ENCODE measurements around the gene MRPL58. TPM values are rescaled to one million over a fixed set of nuclear protein-coding genes. Genes with fewer than 3 reads are reported as not detected.

Gene MRPL58
- total RNA-seq, 2 experiments from 2014 or later, result 53.6 to 62.4 TPM

DNA sequence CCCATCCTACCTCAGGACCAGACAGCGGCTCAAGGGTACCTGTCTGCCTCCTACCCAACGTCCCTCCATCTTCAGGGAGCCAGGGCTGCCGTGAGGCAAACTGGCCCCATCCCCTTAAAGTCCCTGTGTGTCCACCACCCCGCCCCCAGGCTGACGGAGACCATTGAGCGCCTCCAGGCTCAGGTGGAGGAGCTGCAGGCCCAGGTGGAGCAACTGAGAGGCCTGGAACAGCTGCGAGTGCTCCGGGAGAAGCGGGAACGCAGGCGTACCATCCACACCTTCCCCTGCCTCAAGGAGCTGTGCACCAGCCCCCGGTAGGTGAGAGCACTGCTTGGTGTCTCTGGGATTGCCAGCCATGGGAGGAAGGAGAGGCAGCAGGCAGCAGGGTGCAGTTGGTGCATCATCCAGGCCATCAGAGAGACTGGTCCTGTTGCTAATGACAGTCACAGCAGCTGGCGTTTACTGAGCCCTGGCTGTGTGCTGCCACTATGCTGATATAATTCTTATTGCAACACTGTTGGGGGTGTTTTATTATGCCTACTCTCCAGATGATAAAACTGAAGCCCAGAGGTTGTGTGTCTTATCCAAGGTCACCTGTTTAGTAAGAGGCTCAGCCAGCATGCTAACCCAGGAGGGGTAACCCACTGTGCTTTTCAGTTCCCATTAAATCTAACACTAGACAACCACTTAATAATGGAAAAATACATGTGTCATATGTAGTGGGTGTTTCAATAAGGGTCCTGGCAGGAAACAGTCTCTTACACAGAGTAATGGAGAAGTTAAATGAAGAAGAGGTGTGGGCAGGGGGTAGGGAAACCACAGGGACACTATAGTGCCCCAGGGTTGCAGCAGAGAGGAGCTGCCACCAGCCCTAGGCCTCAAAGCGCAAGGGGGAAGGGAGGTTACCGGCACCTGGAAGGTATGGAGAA is 10.3 kb upstream of the MRPL58 start:
- no peak overlapping the region for H3K4me3 Mint-ChIP-seq
- no peaks in the 10 kb centered on the region for H3K27me3 Mint-ChIP-seq
- no peaks in the 10 kb centered on the region for H3K9me3 Mint-ChIP-seq
- DNase-seq (no peak), ATAC-seq (peak; percentile 56)
- intact Hi-C loops (cut with micrococcal nuclease), result no loop called here
- POLR2A ChIA-PET, result interaction anchor here (1.0 to 1.4 kb wide), 2 partner anchors 9 to 10 kb away, joined by 5 to 6 read pairs; partner anchors contain the start of gene MRPL58
- CTCF ChIA-PET, result interaction anchor here (0.8 to 2.2 kb wide), 4 partner anchors 10 to 211 kb away, joined by 3 to 6 read pairs (median 4); partner anchors contain the start of gene MRPL58
- no peaks in the 10 kb centered on the region for H3K36me3 Mint-ChIP-seq (ENCODE audit: low read depth)
- TF ChIP-seq, protein P1, sequence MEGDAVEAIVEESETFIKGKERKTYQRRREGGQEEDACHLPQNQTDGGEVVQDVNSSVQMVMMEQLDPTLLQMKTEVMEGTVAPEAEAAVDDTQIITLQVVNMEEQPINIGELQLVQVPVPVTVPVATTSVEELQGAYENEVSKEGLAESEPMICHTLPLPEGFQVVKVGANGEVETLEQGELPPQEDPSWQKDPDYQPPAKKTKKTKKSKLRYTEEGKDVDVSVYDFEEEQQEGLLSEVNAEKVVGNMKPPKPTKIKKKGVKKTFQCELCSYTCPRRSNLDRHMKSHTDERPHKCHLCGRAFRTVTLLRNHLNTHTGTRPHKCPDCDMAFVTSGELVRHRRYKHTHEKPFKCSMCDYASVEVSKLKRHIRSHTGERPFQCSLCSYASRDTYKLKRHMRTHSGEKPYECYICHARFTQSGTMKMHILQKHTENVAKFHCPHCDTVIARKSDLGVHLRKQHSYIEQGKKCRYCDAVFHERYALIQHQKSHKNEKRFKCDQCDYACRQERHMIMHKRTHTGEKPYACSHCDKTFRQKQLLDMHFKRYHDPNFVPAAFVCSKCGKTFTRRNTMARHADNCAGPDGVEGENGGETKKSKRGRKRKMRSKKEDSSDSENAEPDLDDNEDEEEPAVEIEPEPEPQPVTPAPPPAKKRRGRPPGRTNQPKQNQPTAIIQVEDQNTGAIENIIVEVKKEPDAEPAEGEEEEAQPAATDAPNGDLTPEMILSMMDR (IDR thresholded peaks at IDR 0.05), result no peak
- no peak overlapping the region for H3K27ac Mint-ChIP-seq
- peaks cover 7% of the 10 kb centered on the region for H3K4me1 Mint-ChIP-seq (ENCODE audit: low read depth)

DNA sequence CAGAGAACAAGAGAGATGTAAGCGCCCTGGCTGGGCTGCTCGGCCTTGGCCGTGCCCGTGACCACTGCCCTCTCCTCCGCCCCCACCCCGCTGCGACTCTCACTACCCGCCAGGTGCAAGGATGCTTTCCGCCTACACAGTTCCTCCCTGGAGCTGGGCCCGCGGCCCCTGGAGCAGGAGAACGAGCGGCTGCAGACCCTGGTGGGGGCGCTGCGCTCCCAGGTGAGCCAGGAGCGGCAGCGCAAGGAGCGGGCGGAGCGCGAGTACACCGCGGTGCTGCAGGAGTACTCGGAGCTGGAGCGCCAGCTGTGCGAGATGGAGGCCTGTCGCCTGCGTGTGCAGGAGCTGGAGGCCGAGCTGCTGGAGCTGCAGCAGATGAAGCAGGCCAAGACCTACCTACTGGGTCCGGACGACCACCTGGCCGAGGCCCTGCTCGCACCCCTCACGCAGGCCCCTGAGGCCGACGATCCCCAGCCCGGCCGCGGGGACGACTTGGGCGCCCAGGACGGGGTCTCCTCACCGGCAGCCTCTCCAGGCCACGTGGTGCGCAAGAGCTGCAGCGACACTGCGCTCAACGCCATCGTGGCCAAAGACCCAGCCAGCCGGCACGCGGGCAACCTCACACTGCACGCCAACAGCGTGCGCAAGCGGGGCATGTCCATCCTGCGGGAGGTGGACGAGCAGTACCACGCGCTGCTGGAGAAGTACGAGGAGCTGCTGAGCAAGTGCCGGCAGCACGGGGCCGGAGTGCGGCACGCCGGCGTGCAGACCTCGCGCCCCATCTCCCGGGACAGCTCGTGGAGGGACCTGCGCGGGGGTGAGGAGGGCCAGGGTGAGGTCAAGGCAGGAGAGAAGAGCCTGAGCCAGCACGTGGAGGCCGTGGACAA is 9.2 kb upstream of the MRPL58 start:
- Mint-ChIP-seq H3K4me3 (no peak overlapping the region), H3K27me3 (no peaks in the 10 kb centered on the region), H3K9me3 (no peaks in the 10 kb centered on the region), H3K27ac (no peak overlapping the region), H3K36me3 (ENCODE audit: low read depth) (no peaks in the 10 kb centered on the region), H3K4me1 (ENCODE audit: low read depth) (peaks cover 7% of the 10 kb centered on the region)
- intact Hi-C loops (cut with micrococcal nuclease), result no loop called here
- ATAC-seq (no peak), DNase-seq (no peak)
- CTCF ChIA-PET, result interaction anchor here (1.7 to 10.9 kb wide), 3 partner anchors 9 to 212 kb away, joined by 5 to 122 read pairs (median 6); partner anchors contain the start of gene MRPL58
- POLR2A ChIA-PET, result interaction anchor here (1.0 to 1.2 kb wide), 2 partner anchors 9 kb away, joined by 6 read pairs; partner anchors contain the start of gene MRPL58
- TF ChIP-seq, protein P1 (IDR thresholded peaks at IDR 0.05), result no peak

DNA sequence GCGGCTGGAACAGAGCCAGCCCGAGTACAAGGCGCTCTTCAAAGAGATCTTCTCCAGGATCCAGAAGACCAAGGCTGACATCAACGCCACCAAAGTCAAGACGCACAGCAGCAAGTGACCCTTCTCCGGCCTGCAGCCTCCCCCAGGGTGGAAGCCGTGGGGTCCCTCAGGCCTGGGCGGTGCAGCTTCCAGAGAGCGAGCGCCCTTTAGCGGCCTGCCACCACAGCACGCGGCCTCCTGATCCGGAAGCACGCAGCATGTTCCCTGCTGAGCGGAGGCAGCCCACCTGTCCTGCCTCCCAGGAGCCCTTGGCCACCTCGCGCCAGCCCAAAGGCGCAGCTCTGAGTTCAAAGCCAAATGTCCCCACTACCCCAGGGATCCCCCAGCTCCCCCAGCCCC is 8.5 kb upstream of the MRPL58 start:
- DNase-seq (no peak), ATAC-seq (no peak)
- ChIA-PET CTCF (interaction anchor here (0.8 to 10.9 kb wide), 3 partner anchors 8 to 42 kb away, joined by 3 to 122 read pairs (median 5); partner anchors contain the start of gene MRPL58), POLR2A (interaction anchor here (1.2 kb wide), 1 partner anchor 8 kb away, joined by 6 read pairs; the partner anchor contains the start of gene MRPL58)
- H3K4me1 Mint-ChIP-seq (ENCODE audit: low read depth), result peaks cover 4% of the 10 kb centered on the region
- intact Hi-C loops (cut with micrococcal nuclease), result no loop called here
- H3K9me3 Mint-ChIP-seq, result no peaks in the 10 kb centered on the region
- TF ChIP-seq, protein P1 (IDR thresholded peaks at IDR 0.05), result no peak
- no peak overlapping the region for H3K27ac Mint-ChIP-seq
- H3K27me3 Mint-ChIP-seq, result no peaks in the 10 kb centered on the region
- H3K4me3 Mint-ChIP-seq, result no peak overlapping the region
- H3K36me3 Mint-ChIP-seq (ENCODE audit: low read depth), result no peaks in the 10 kb centered on the region

DNA sequence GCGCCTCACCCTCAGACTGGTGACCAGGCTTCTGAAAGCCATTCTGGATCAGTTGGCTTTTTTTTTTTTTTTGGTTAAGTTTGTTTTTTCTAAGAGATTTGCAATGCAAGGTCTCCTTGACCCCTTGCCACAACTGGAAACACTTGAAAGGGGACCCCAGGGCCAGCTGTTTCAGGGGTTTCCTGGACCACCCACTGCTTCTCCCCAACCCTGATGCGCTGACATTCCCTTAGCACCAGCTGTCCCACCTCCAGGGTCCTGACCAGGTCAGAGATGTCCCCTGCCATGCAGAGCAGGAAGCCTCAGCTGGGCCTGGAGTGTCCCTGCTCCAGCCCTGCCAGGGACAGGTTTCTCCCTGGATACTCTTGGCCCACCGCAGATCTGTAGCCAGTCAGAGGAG is 8.1 kb upstream of the MRPL58 start:
- intact Hi-C loops (cut with micrococcal nuclease), result no loop called here

More for the DNA sequence above, 8.1 kb upstream of the MRPL58 start:
- Mint-ChIP-seq H3K4me1 (ENCODE audit: low read depth) (peaks cover 4% of the 10 kb centered on the region), H3K27ac (no peak overlapping the region), H3K9me3 (no peaks in the 10 kb centered on the region), H3K27me3 (no peaks in the 10 kb centered on the region), H3K4me3 (no peak overlapping the region), H3K36me3 (ENCODE audit: low read depth) (no peaks in the 10 kb centered on the region)
- ATAC-seq (no peak), DNase-seq (no peak)
- CTCF ChIA-PET, result interaction anchor here (0.8 to 10.9 kb wide), 3 partner anchors 8 to 43 kb away, joined by 3 to 122 read pairs (median 5); partner anchors contain the start of gene MRPL58
- POLR2A ChIA-PET, result interaction anchor here (1.2 kb wide), 1 partner anchor 8 kb away, joined by 6 read pairs; the partner anchor contains the start of gene MRPL58
- TF ChIP-seq, protein P1 (IDR thresholded peaks at IDR 0.05), result no peak

Data from activated CD8-positive, alpha-beta T cell treated with anti-CD3 and anti-CD28 coated beads for 36 hours (primary cell).